Left ventricle myocardium inferior (tissue), 1 donor: ENCODE data around the gene KIAA1217. TPM values are rescaled to one million over a fixed set of nuclear protein-coding genes. Genes with fewer than 3 reads are reported as not detected.
A peak's percentile ranks its signal among the peaks of the same experiment; 100 is the strongest.

Source experiments
- DNase-seq: peaks from one replicate; pipeline ENCODE4 v3.0.0-alpha.2; 2020
- H3K27ac ChIP-seq: fragments of 200-600 bp; replicated peaks from 2 replicates; pipeline ENCODE4 v1.8.0; 2021
- H3K27me3 ChIP-seq: fragments of 200-600 bp; 2 replicates; pipeline ENCODE4 v1.8.0; 2021; ENCODE audit warnings: low read depth
- H3K36me3 ChIP-seq: fragments of 200-600 bp; 2 replicates; pipeline ENCODE4 v1.8.0; 2021
- H3K4me1 ChIP-seq: fragments of 200-600 bp; 2 replicates; pipeline ENCODE4 v1.8.0; 2021
- H3K4me3 ChIP-seq: fragments of 200-600 bp; 2 replicates; pipeline ENCODE4 v1.8.0; 2021; ENCODE audit warnings: mild to moderate bottlenecking, moderate library complexity
- H3K9me3 ChIP-seq: fragments of 200-600 bp; replicated peaks from 2 replicates; pipeline ENCODE4 v1.8.0; 2021
- intact Hi-C: fragments of 100-400 bp; cut with micrococcal nuclease; formaldehyde crosslinking; loops from one replicate; pipeline ENCODE4 v1.11.0; 2022
- total RNA-seq: library from RNA; stranded (reverse); fragmentation: NEBNext Ultra II Directional; extraction: Animal tissue kit (Norgen Biotek cat#: 25700); gene quantifications from one replicate; pipeline ENCODE4 v1.2.1, GENCODE V29; 2021
- TF ChIP-seq, protein P1 (sequence below): fragments of 200-600 bp; IDR thresholded peaks from 2 replicates; pipeline ENCODE4 v1.8.0; 2021; ENCODE audit warnings: antibody characterized with exemption, mild to moderate bottlenecking, borderline replicate concordance
- donor health status: DM: no; HTN: yes; CAD: no; lungs with severe emphysema.

Gene KIAA1217
- total RNA-seq, 1 donor from 2014 or later, result 30.2 TPM

DNA sequence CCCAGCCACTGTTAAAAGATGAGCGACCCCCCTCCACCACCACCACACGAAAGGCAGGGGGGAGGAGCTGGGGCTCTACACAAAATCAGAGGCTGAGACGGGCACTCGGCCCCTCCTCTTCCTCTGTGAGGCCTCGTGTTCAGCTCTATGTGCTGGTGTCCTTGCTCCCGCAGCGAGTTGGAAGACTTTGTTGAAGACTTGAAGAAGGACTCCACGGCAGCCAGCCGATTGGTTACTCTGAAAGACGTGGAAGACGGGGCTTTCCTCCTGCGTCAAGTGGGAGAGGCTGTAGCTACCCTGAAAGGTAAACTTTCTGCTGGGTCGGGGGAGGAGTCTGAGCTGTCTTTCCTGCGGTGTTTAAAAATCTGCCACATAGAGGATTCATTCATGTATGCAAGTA lies 311.0 kb downstream of the KIAA1217 start:
- TF ChIP-seq, protein P1, sequence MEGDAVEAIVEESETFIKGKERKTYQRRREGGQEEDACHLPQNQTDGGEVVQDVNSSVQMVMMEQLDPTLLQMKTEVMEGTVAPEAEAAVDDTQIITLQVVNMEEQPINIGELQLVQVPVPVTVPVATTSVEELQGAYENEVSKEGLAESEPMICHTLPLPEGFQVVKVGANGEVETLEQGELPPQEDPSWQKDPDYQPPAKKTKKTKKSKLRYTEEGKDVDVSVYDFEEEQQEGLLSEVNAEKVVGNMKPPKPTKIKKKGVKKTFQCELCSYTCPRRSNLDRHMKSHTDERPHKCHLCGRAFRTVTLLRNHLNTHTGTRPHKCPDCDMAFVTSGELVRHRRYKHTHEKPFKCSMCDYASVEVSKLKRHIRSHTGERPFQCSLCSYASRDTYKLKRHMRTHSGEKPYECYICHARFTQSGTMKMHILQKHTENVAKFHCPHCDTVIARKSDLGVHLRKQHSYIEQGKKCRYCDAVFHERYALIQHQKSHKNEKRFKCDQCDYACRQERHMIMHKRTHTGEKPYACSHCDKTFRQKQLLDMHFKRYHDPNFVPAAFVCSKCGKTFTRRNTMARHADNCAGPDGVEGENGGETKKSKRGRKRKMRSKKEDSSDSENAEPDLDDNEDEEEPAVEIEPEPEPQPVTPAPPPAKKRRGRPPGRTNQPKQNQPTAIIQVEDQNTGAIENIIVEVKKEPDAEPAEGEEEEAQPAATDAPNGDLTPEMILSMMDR, result no peak
- Histone ChIP-seq H3K4me1 (peaks cover 14% of the 10 kb centered on the region), H3K36me3 (peaks cover 61% of the 10 kb centered on the region), H3K27me3 (no peaks in the 10 kb centered on the region), H3K27ac (no peak overlapping the region), H3K9me3 (no peaks in the 10 kb centered on the region), H3K4me3 (no peak overlapping the region)
- DNase-seq, result no peak
- intact Hi-C loops, result loop anchor here (10.0 kb wide), 2 partner anchors 325 to 535 kb away; no protein-coding TSS in a partner anchor

DNA sequence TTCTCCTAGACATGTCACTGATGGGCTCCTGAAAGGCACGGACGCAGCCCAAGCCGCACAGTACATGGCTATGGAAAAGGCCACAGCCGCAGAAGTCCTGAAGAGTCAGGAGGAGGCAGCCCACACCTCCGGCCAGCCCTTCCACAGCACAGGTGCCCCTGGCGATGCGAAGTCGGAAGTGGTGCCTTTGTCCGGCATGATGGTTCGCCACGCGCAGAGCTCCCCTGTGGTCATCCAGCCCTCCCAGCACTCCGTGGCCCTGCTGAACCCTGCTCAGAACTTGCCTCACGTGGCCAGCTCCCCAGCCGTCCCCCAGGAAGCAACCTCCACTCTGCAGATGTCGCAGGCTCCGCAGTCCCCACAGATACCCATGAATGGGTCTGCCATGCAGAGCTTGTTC lies 315.4 kb downstream of the KIAA1217 start:
- Histone ChIP-seq H3K4me3 (no peak overlapping the region), H3K4me1 (peaks cover 25% of the 10 kb centered on the region), H3K9me3 (no peaks in the 10 kb centered on the region), H3K36me3 (peaks cover 79% of the 10 kb centered on the region), H3K27ac (no peak overlapping the region), H3K27me3 (no peaks in the 10 kb centered on the region)
- intact Hi-C loops, result loop anchor here (10.0 kb wide), 1 partner anchor 540 kb away; no protein-coding TSS in a partner anchor
- TF ChIP-seq, protein P1, result no peak
- no peak for DNase-seq

DNA sequence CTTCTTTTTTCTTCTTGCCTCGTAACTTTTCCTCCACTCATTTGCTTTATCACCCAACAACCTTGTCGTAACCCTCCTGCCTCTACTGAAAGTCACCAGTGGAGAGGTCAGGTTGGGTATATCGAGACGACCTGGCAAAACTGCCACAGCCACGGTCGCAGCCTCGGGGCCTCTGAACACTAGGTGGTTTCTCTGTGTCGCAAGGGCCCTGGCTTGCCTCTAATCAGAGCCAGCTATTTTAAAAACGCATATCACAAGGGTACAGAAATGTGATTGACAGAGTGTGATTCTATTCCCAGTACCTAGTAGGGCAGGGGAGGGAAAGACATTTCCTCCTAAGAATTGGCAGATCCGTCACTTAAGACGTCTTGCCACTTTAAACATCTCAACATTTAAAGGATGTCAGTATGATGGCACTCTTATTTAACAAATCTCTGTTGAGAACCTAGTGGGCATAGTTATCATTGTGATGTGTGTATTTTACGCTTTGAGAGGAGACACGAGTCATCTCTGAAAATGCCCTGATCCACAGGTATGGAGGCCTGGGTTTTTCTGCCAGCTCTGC lies 317.2 kb downstream of the KIAA1217 start:
- Histone ChIP-seq H3K9me3 (no peaks in the 10 kb centered on the region), H3K4me3 (no peak overlapping the region), H3K27ac (peak overlapping the region; percentile 87), H3K36me3 (peaks cover 84% of the 10 kb centered on the region), H3K4me1 (peaks cover 30% of the 10 kb centered on the region), H3K27me3 (no peaks in the 10 kb centered on the region)
- DNase-seq, result peak; percentile 41
- intact Hi-C loops, result loop anchor here (10.0 kb wide), 1 partner anchor 541 kb away; no protein-coding TSS in a partner anchor
- TF ChIP-seq, protein P1, result no peak

- intact Hi-C loops, result loop anchor here (10.0 kb wide), 1 partner anchor 544 kb away; no protein-coding TSS in a partner anchor
- peak overlapping the region; percentile 87 for H3K27ac ChIP-seq
- peaks cover 87% of the 10 kb centered on the region for H3K36me3 ChIP-seq
- TF ChIP-seq, protein P1, result no peak
- H3K4me1 ChIP-seq, result peaks cover 30% of the 10 kb centered on the region
- DNase-seq, result no peak
- no peaks in the 10 kb centered on the region for H3K9me3 ChIP-seq
- no peak overlapping the region for H3K4me3 ChIP-seq
- no peaks in the 10 kb centered on the region for H3K27me3 ChIP-seq
Measured at GRCh38 chr10:24528946-24529345, 320.0 kb downstream of the KIAA1217 start.

DNA sequence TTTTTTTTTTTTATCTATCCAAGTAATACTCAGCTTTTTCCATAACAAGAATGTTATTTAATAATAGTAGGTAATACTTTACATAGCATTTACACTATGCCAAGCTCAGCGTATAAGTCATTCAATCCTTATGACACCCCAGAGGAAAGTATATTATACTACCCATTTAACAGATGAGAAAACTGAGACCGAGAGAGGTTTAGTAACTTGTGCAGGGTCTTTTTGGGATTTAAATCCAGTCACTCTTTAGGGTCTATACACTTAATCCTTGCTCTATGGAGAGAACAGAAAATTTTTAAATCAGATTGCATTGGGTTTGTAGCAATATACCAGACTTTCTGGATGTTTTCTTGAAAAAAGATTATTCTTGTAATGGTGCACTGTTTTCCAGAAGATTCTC lies 322.5 kb downstream of the KIAA1217 start:
- H3K27ac ChIP-seq, result no peak overlapping the region

More for the DNA sequence above, 322.5 kb downstream of the KIAA1217 start:
- TF ChIP-seq, protein P1, result no peak
- H3K4me3 ChIP-seq, result no peak overlapping the region
- no peak for DNase-seq
- peaks cover 85% of the 10 kb centered on the region for H3K36me3 ChIP-seq
- no peaks in the 10 kb centered on the region for H3K27me3 ChIP-seq
- H3K4me1 ChIP-seq, result peaks cover 21% of the 10 kb centered on the region
- H3K9me3 ChIP-seq, result no peaks in the 10 kb centered on the region
- intact Hi-C loops, result no loop called here
